GM18873 (cell line): ENCODE measurements around the gene FOXN1.

Experiments
- ATAC-seq: cut with Tn5 transposase; IDR thresholded peaks from one replicate; pipeline ENCODE4 v1.9.1; 2021; ENCODE audit warnings: mild to moderate bottlenecking, moderate library complexity, moderate number of reproducible peaks; ENCODE audit not compliant: unreplicated experiment, low FRiP score

Gene FOXN1

DNA sequence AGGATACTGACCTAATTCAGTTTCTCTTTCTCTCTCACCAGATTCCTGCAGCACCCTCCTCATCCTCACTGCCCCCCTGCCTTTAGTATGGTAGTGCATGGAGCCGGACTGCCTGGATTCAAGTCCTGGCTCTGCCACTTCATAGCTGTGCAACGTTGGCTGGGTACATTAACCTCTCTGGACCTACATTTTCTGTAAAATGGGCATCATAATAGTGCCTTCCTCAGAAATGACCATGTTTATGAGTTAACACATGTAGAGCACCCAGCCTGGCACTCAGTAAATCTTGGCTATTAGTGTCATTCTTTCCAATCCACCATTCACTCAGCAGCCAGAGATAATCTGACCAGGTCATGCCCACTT, 39.0 kb downstream of the FOXN1 start:
- no peak for ATAC-seq

DNA sequence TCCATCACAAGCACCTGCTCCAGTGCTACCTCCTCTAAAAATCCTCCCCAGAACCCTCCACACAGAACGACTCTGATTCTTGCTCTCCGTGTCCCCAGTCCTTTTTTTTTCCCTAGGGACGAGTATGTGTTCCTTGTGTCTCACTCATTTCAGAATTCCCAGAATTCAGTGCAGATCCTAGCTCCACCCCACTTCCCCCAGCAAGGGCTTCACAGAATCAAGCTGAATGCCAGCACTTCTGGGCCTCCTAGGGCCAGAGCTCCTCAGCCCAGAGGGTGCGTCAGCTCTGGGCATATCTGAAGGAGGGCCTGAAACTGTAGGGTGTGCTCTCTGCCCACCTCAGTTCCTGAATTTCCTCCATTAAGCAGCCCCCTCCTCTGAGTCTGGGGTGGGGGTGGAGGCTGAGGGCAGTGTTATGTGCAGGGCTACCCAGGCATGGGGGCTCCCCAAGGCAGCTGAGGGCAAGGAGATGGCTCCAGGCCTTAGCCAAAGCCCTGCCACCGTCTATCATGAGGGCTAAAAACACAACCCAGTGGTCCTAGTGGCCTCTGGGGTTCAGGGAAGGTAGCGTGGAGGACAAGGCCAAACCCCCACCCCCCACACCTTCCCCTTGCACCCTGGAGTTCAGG, 39.8 kb downstream of the FOXN1 start:
- no peak for ATAC-seq

DNA sequence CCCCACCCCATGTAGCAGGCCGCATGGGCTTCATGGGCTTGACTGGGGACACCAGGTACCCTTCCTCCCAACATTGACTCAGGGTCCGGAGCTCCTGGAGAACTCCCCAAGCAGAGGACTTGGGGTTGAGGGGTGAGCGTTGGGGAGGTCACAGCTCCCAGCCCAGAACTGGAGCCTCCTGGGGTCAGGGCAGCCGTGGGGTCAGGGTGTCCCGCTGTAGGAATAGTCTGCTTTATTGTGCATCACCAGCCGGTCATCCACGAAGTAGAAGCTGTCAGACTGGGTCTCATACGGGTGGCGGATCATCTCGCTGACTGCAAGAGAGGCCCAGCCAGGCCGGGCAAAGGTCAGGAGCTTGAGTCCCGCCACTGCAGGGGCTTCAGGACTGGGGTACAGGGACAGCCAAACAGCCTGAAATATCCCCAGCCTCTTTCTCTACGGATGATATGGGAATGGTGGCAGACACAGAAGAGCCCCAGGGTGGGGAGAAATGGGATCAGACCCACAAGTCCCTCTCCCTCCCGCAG, 41.0 kb downstream of the FOXN1 start:
- no peak for ATAC-seq

DNA sequence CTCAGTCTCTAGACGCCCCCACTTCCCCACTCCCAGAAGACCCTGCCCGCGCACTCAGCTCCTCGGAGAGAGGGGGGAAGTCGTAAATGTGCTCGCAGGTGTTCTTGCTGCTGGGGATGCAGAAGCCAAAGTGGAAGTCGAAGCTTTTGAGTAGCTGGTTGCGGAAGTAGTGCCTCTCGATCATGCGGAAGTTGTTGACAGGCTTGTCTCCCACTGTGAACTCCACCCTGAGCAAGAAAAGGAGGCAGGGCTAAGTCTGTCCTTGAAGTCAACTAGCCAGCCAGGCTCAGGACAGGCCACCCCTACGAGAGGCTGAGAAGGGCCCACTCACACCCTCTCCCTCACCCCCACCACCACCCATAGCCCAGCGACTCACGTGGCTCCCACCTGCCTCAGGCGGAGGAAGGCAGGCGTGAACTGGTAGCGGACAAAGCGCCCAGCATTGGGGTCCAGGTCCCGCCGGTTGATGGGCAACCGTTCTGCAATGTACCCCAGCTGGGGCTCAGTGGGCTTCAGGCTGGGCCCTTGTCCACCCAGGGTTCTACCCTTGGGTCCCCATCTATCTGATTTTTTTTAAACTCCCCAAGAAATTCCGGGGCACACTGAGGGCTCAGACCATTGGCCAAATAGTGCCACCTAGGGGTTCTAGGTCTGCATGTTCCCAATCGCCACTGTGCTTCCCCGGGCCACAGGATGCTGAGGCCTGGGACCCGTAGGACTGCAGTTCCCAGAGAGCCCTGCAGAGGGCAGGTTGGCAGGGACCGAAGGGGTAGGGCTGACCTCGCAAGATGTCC, 41.7 kb downstream of the FOXN1 start:
- ATAC-seq, result no peak

DNA sequence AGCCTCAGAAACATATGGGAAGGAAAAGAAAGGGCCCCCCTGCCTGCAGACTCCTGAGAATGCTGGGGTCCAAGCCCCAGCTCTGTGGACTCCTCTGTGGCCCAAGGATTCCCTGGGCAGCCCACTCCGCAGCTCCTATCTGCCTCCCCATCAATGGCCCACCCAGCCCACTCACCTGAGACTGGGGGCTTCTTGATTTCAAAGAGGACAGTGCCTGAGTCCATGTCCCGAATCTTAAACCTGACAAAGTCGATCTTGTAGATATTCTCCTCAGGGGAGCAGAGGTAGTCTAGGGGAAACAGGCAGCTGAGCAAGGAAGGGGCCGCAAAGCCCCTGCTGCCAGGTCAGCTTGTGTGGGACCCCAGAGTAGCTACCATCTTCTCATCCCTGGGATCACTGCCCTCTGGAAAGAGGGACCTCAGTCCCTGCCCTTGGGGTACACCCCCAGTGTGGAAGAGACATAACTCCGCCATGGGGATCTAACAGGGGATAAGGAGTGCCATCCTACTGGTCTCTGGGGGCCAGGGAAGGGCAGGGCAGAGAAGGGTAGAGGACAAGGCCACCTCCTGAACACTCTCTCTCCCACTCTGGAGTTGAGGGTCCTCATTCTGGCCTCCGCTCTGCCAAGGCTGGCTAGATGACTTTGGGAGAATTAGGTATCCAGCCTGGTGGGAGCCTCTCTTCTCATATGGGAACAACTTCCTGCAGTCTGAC, 42.4 kb downstream of the FOXN1 start:
- no peak for ATAC-seq

DNA sequence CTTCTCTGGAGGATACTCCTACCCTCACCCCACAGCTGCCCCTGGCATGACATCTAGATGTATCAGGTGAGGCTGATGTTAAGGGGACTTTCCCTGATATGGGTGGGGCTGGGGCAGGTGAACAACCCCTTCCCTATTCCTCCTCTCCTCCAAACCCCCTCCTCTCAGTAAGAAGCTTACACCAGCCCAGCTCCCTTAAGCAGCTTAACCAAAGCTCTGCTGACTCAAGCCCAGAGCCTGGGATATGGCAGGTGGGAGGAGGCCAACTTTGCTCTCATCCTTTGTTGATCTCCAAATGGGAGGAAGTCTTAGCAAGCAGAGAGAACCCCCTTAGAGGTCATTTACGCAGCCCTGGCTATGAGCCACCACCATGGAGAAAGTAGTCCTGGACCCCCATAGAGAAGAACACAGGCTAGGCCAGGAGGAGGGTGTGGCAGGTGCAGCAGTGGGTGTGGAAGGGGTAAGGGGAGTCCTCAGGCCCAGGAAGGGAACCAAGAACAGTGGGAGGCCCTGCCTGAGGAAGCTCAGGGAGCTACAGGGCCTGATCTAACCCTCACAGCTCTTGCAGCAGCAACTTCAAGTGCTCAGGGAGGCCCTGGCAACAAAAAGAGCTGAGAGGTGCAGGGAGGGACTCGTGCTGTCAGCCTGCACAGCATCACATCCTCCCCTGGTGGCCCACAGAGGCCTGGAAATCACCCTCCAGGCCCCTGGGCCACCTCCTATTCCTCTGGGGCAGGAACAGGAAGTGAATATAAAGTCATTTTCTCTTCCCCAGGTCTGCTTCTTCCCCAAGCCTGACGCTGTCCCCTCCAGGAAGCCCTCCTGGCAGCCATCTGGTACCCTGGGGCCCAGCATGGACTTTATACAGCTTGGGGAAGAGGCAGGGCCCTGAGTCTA, 43.3 kb downstream of the FOXN1 start:
- no peak for ATAC-seq

DNA sequence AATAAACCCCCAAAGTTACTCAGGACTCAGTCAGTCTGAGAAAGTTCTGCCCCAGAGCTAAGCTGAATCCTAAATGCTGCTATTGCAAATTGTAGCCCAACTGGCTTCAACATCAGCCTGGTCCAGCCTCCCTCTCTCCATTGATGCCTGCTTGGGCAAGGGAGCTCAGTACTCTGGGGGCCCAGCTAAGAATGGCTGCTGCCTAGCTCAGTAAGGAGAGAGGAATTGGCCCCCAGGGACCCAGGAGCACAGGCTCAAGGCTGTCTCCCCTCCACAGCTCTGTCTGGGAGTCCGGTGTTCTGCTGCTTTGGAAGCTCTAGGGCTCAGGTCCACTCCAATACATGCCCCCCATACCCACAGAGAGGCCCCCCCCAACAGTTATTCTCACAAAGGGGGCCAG, 44.7 kb downstream of the FOXN1 start:
- no peak for ATAC-seq

DNA sequence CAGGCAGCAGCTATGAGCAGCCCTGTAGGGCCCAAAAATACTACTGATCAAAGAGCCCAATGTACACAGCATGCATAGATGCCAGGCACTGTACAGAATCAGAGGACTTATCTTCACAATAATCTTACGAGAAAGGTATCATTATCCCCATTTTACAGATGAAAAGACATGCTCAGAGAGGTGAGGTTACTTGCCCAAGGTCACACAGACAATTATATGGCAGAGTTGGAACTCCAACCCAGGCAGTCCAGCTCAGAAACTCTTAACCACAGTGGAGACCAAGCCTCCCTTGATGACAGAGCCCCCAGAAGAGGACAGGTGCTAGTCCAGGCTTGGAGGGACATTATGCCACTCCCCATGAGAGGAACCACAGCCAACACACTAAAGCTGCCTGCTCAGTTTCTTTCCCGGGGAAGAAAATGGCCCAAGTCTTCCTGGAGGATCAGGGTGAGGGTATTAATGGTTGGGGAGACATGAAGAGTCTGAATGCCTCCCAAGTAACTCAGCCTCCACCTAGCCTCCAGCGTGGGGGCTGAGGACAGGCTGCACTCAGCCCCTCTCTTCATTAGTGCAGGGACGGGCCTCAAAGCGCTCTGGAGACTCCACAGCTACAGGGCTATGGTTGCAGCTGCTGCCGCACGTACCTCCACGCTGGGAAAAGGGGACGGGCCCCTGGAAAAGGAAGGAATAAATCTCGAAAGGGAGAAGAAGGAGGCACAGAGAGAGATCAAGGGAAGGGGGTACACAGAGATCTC, 45.5 kb downstream of the FOXN1 start:
- no peak for ATAC-seq

DNA sequence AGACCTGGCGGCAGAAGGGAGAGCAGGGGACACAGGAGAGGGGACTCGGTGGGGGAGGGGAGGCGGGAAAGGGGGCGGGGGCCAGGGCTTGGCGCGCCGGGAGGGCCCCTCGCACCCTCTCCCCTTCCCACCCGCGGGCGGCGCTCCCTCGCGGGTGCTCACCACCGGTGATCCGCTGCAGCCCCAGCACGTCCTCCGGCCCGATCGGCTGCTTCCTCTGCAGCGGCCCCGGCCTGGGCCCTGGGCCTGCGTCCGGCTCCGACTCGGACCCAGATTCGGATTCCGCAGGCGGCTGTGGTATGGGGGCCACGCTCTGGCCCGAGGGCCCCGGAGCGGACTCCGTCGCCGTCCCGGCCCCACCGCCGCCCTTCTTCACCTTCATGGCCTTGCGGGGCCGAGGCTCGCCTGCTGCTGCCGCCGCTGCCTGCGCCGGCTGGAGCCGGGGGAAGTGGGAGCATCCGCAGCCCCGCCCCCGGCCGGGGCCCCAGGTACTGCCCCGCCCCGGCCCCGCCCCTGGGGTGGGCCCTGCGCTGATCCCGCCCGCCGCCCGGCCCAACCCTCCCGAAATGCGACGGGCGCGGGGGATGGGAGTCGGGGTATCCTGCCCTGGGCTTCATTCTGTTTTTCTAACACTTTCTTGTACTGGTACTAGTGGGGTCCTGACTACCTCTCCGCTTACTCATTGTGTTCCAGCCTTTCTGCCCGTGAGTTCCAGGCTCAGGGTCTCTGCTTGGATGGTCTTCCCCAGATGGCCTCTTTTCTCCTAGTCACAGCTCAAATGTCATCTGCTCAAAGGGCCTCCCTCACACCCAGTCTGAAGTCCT, 46.2 kb downstream of the FOXN1 start, which contains the start of gene UNC119:
TSS of gene UNC119 (minus strand) at position 449 of the 824 bp plus-strand sequence. CDS start at position 382, 67 bp downstream.
- ATAC-seq, result no peak

DNA sequence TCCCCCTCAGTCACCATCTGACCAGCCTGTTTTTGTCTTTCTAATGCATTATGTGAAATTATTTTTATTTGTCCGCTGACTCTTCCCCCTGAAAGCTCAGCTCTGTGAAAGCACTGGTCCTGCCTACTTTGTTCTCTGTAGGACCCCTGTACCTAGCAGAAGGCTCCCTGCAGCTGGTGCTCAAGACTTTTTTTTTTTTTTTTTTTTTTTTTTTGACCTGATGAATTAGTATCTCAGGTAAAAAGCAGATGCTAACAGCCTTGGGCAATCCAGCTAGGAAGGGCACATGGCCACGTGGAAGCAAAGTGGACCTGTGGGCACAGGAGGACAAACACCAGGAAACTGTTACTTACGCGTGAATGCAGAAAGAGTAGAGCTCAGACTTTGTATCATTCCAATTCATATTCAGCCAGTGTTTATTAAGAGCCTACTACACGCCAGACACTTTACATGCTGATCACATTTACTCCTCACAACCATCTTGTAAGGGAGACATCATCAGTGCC, 46.9 kb downstream of the FOXN1 start:
- ATAC-seq, result no peak

DNA sequence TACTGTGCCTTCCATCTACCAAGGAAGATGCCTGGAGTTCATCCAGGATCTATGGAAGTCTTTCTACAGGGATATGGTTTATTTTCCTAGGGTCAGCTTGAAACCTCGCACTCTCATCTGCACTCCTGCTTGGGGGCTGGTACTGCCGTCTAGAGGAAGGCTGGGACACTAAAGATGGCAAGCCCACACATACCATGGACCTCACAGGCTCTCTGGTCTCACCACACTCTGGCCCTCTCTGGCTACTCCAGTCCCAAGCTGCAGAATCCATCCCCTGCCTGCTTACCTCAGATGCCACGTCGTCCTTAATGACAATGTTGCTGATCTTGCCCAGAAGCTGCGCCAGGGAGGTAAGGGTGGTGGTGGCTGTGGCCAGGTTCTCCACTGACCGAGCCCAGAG, 48.4 kb downstream of the FOXN1 start:
- ATAC-seq, result no peak

DNA sequence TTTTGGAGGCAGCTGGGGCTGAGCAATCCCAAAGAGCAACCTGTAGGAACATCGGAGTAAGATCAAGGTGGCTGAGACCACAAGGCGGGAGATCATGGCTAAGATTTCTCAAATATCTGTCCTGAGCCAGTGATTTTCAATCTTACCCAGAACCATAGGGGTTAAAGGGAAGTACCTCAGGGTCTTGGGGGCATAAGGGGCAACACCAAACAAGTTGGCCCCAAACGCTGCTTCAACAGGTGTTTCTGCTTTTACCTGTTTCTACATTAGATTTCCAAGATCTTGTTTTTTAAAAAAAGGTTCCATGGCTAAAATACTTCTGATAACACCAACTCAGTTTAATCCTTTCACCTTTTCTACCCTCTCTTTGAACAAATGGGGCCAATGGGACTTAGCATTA, 48.9 kb downstream of the FOXN1 start:
- ATAC-seq, result no peak

DNA sequence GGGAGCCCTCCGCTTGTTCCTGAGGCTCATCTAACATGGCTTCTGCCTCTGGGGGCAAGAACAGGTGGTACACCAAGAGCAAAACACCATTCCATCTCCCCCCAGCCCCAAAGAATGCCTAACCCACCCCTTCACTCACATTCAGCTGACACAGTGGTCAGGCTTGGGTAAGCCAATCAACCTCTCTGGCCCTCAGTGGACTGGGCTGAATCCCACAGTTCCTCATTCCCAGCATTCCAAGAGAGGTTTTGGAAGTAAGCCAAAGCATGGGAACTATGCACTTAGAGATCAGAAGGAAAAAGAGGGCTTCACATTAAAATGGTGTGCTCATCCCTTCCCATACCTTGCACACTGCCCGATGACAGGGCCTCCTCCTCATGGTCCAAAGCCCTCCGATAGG, 57.3 kb downstream of the FOXN1 start:
- no peak for ATAC-seq

DNA sequence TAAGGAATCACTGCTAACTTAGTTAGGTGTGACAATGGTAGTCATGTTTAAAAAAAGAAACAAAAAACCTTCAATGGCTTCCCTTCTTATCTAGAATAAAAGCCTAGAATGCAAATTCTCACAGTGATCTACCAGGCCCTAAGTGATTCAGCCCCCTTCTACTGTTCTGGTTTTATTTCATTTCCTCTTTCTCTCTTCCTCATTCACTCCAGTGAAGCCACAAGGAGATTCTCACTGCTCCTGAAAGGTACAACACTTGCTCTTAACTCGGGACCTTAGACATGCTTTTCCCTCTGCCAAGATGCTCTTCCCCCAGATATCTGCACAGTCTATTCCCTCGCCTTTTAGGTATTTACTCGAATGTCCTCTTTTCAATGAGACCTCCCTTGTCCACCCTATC, 61.5 kb downstream of the FOXN1 start:
- no peak for ATAC-seq

DNA sequence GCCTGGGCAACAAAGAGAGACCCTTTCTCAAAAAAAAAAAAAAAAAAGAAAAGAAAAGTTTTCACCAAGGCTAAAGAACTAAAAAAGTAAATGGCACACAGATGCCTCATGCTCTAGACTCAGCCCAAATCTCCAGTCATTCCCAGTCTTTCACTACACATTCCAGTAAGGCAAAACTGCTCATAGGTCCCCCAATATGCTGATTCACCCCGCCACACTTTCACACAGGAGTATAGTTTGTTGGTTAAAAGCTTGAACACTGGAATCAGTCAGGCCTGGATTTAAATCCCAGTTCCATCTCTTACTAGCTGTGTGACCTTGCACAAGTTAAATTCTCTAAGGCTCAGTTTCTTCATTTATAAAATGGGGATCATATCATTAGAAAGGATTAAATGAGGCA, 63.3 kb downstream of the FOXN1 start:
- ATAC-seq, result no peak

DNA sequence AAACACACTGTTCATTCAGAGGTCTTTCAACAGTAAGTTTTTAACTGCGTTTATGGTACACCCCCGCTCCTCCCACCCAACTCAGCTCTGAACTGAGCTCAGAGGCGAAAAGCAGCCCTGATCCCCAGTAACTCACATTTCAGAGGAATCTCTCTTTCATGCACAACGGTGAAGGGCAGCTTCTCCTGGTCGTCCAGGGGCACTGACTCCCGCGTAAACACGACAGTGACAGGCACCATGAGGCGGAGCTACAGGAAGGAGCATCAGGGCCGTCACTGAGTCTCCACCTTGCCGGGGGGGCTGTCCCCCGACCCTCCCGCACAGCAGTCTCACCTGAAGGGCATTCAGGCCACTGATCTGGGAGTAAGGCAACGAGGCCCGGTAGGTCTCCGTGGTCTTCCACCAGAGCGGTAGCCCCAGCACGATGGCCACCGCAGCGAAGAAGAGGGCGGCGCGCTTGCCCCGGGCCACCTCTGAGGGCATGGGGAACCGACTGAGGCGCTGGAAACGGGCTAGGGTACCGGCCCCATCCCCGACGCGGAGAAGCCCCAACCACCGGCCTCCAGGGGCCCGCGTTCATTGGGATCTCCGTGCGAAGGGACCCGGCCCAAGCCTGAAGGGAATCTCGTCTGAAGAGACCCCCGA, 64.7 kb downstream of the FOXN1 start:
- peak; percentile 25 for ATAC-seq

DNA sequence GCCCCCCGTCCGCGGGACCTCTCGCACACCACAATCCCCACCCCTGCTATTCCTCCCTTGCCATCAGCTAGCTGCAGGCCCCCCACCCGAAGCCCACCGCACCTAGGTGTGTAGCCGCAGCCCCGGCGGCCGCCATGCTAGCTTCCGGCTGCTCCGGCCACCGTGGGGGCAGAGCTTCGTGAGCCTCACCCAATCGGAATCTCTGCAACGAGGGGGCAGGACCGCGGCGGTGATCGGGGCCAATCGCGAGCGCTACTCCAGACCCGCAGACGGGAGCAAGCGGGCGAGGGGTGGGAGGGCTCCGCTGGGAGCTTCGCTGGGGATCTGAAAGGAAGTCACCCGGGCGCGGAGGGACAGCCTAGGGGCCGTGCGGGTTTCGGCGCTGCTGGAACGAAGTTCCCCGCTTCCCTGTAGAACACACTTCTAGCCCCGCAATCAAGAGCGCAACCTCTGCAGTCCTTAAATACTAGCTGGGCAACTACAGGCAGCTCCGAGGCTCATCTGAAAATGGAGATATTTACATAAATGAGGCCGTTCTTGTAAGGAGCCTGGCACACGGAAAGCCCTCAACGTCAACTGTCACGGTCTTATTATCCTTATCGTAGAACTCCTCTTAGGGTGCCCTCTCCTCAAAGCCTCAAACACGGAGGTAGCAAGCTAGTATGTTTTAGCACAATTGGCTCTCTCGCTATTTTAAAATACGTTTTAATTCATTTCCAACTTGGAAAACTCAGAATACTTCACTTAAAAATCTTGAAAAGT, 65.4 kb downstream of the FOXN1 start, which contains the start of gene PIGS:
TSS of gene PIGS (minus strand) at position 164 of the 762 bp plus-strand sequence. CDS start at position 136, 28 bp downstream.
- ATAC-seq, result peak; percentile 72
